Measurements from ENCODE around the gene AFF1. TPM values are rescaled to one million over a fixed set of nuclear protein-coding genes. Genes with fewer than 3 reads are reported as not detected.

The AFF1 gene
- total RNA-seq, 1 experiment from 2014 or later = 61.9 TPM

GRCh38 chr4:87185146-87185870 is 250.5 kb downstream of the AFF1 start:
- ChIA-PET POLR2A (interaction anchor here (0.7 to 1.2 kb wide), 3 partner anchors 10 to 35 kb away, joined by 3 read pairs; no protein-coding TSS in a partner anchor), CTCF (interaction anchor here (0.5 to 0.7 kb wide), 3 partner anchors 35 to 663 kb away, joined by 3 to 5 read pairs (median 5); no protein-coding TSS in a partner anchor)
- no peaks in the 10 kb centered on the region for H3K27me3 Mint-ChIP-seq (ENCODE audit: insufficient read depth, unreplicated experiment)
- H3K27ac Mint-ChIP-seq (ENCODE audit: low read depth, unreplicated experiment) = no peak overlapping the region
- no peaks in the 10 kb centered on the region for H3K36me3 Mint-ChIP-seq (ENCODE audit: insufficient read depth, unreplicated experiment)
- no peak for TF ChIP-seq CTCF (IDR thresholded peaks at IDR 0.05; ENCODE audit: unreplicated experiment)
- no peaks in the 10 kb centered on the region for H3K4me1 Mint-ChIP-seq (ENCODE audit: insufficient read depth, unreplicated experiment)
- H3K9me3 Mint-ChIP-seq (ENCODE audit: unreplicated experiment) = no peaks in the 10 kb centered on the region
- H3K4me3 Mint-ChIP-seq (ENCODE audit: unreplicated experiment) = no peak overlapping the region
- DNase-seq (ENCODE audit: unreplicated experiment) = no peak
- intact Hi-C loops (cut with micrococcal nuclease) = no loop called here
- no TSS peak for BruUV-seq (replicated peaks)

- Mint-ChIP-seq H3K4me1 (ENCODE audit: insufficient read depth, unreplicated experiment) (no peaks in the 10 kb centered on the region), H3K27ac (ENCODE audit: low read depth, unreplicated experiment) (no peak overlapping the region), H3K36me3 (ENCODE audit: insufficient read depth, unreplicated experiment) (no peaks in the 10 kb centered on the region), H3K27me3 (ENCODE audit: insufficient read depth, unreplicated experiment) (no peaks in the 10 kb centered on the region), H3K4me3 (ENCODE audit: unreplicated experiment) (no peak overlapping the region), H3K9me3 (ENCODE audit: unreplicated experiment) (no peaks in the 10 kb centered on the region)
- ChIA-PET POLR2A (no interaction called here), CTCF (interaction anchor here (0.9 to 3.7 kb wide), 3 partner anchors 32 to 38 kb away, joined by 3 to 11 read pairs (median 5); no protein-coding TSS in a partner anchor)
- TF ChIP-seq CTCF (IDR thresholded peaks at IDR 0.05; ENCODE audit: unreplicated experiment) = no peak
- intact Hi-C loops (cut with micrococcal nuclease) = no loop called here
- BruUV-seq (replicated peaks) = no TSS peak
- peak; percentile 18 for DNase-seq (ENCODE audit: unreplicated experiment)
Measured at GRCh38 chr4:87188048-87188447, 253.2 kb downstream of the AFF1 start.

GRCh38 chr4:87188932-87189331 is 254.1 kb downstream of the AFF1 start:
- no peak overlapping the region for H3K4me3 Mint-ChIP-seq (ENCODE audit: unreplicated experiment)
- no peak overlapping the region for H3K27ac Mint-ChIP-seq (ENCODE audit: low read depth, unreplicated experiment)
- H3K36me3 Mint-ChIP-seq (ENCODE audit: insufficient read depth, unreplicated experiment) = no peaks in the 10 kb centered on the region
- ChIA-PET CTCF (interaction anchor here (0.6 to 3.7 kb wide), 4 partner anchors 23 to 39 kb away, joined by 3 to 11 read pairs (median 3); no protein-coding TSS in a partner anchor), POLR2A (no interaction called here)
- intact Hi-C loops (cut with micrococcal nuclease) = no loop called here
- no peaks in the 10 kb centered on the region for H3K27me3 Mint-ChIP-seq (ENCODE audit: insufficient read depth, unreplicated experiment)
- H3K4me1 Mint-ChIP-seq (ENCODE audit: insufficient read depth, unreplicated experiment) = no peaks in the 10 kb centered on the region
- BruUV-seq (replicated peaks) = no TSS peak
- no peak for TF ChIP-seq CTCF (IDR thresholded peaks at IDR 0.05; ENCODE audit: unreplicated experiment)
- peak; percentile 33 for DNase-seq (ENCODE audit: unreplicated experiment)
- no peaks in the 10 kb centered on the region for H3K9me3 Mint-ChIP-seq (ENCODE audit: unreplicated experiment)

Other genes starting within 250 kb of the AFF1 start
- gene SLC10A6, start 85.6 kb upstream of the AFF1 start, total RNA-seq (2022) = not detected in 2 replicates
- gene C4orf36, start 42.6 kb upstream of the AFF1 start, total RNA-seq (2022) = 2.9 and 3.5 TPM in 2 replicates

Data from MCF 10A (cell line).